HCT116 (cell line): ENCODE data around the gene WNK1. TPM values are rescaled to one million over a fixed set of nuclear protein-coding genes. Genes with fewer than 3 reads are reported as not detected.

Experiments used
- ATAC-seq: fragments of 200-7000 bp; cut with Tn5 transposase; 2 replicates; pipeline ENCODE4 v1.9.1; 2020; ENCODE audit warnings: mild to moderate bottlenecking, moderate library complexity
- BruUV-seq: library from RNA; stranded (reverse); fragments of 400-500 nt; replicated peaks from 2 replicates; lab custom pipeline; 2021; lab: Mats Ljungman, UMichigan
- CTCF ChIA-PET: fragments of 300-600 bp; sonication (Branson Sonifier 250); formaldehyde crosslinking; loops from one replicate; lab custom pipeline; 2021; ENCODE audit warnings: antibody characterized with exemption; lab: Charles Lee
- POLR2A ChIA-PET: fragments of 300-600, 350-600 bp; sonication (Branson Sonifier 250); formaldehyde crosslinking; loops from one replicate; lab custom pipeline; 2021; ENCODE audit warnings: antibody characterized with exemption; lab: Charles Lee
- RAD21 ChIA-PET, 2 experiments: fragments of 300-600 bp; sonication (Branson Sonifier 250); formaldehyde crosslinking; loops; one replicate each; lab custom pipeline; 2023; ENCODE audit warnings: low total read pairs in 2 of 2; ENCODE audit not compliant: uncharacterized antibody in 2 of 2, unreplicated experiment in 2 of 2, low non-redundant PET in 1 of 2; lab: Charles Lee
- DNase-seq: peaks from one replicate; pipeline ENCODE4 v3.0.0-alpha.2; 2010; ENCODE audit warnings: low read depth, low spot score
- H2AFZ ChIP-seq: fragments of 200-600 bp; shearing (Covaris generic), sonication (generic); 2 replicates; pipeline ENCODE4 v1.6.1; 2017; ENCODE audit warnings: low read depth, mixed run types, mixed read lengths, antibody characterized with exemption, low read length; ENCODE audit not compliant: poor library complexity, severe bottlenecking
- H3K27ac ChIP-seq: 2 replicates; pipeline ENCODE4 v1.5.1; 2012; ENCODE audit warnings: low read depth, low read length
- H3K27me3 ChIP-seq: fragments of 200-600 bp; sonication (generic); 2 replicates; pipeline ENCODE4 v1.6.1; 2016; ENCODE audit warnings: mixed run types, low read length, mixed read lengths; ENCODE audit not compliant: insufficient read depth
- H3K36me3 ChIP-seq, 2 experiments: fragments of 200-500 bp in 1 of 2; fragments of 200-600 bp in 1 of 2; sonication (Bioruptor generic) in 1 of 2; sonication (generic) in 1 of 2; 2 replicates each; pipeline versions ENCODE4 v1.5.1 to v1.6.1; 2014 to 2016; ENCODE audit warnings: low read length in 2 of 2, inconsistent platforms in 1 of 2, mixed read lengths in 1 of 2, mixed run types in 1 of 2; ENCODE audit not compliant: insufficient read depth in 2 of 2, control insufficient read depth in 1 of 2
- H3K4me1 ChIP-seq, 2 experiments: fragments of 200-600 bp in 1 of 2; sonication (generic) in 1 of 2; 2 replicates each; pipeline versions ENCODE4 v1.5.1 to v1.6.1; 2012 to 2017; ENCODE audit warnings: low read length in 2 of 2, inconsistent platforms in 1 of 2, mild to moderate bottlenecking in 1 of 2, mixed read lengths in 1 of 2, mixed run types in 1 of 2, moderate library complexity in 1 of 2; ENCODE audit not compliant: insufficient read depth in 2 of 2, control insufficient read depth in 1 of 2
- H3K4me2 ChIP-seq: fragments of 200-600 bp; sonication (generic); 2 replicates; pipeline ENCODE4 v1.6.1; 2017; ENCODE audit warnings: mixed run types, low read length, mixed read lengths
- H3K4me3 ChIP-seq, 2 experiments: fragments of 200-600 bp in 1 of 2; sonication (generic) in 1 of 2; replicated peaks in 1 of 2; 2 replicates each; pipeline ENCODE4 v1.5.1; 2011 to 2016; ENCODE audit warnings: low read length in 2 of 2, control low read depth in 1 of 2, low read depth in 1 of 2, mild to moderate bottlenecking in 1 of 2, mixed read lengths in 1 of 2, mixed run types in 1 of 2
- H3K79me2 ChIP-seq: fragments of 200-600 bp; sonication (generic); 2 replicates; pipeline ENCODE4 v1.6.1; 2017; ENCODE audit warnings: mild to moderate bottlenecking, mixed run types, low read length, moderate library complexity, mixed read lengths; ENCODE audit not compliant: insufficient read depth
- H3K9ac ChIP-seq: fragments of 200-600 bp; sonication (generic); 2 replicates; pipeline ENCODE4 v1.6.1; 2016; ENCODE audit warnings: low read length, mixed read lengths
- H3K9me2 ChIP-seq: fragments of 200-600 bp; sonication (generic), shearing (Covaris generic); 2 replicates; pipeline ENCODE4 v1.6.1; 2017; ENCODE audit warnings: mixed run types, mild to moderate bottlenecking, moderate library complexity; ENCODE audit not compliant: insufficient read depth
- H3K9me3 ChIP-seq, 2 experiments: fragments of 200-500 bp in 1 of 2; fragments of 200-600 bp in 1 of 2; sonication (Bioruptor generic) in 1 of 2; sonication (generic) in 1 of 2; 2 replicates each; pipeline ENCODE4 v1.6.1; 2014 to 2017; ENCODE audit warnings: low read length in 2 of 2, mixed read lengths in 2 of 2, inconsistent platforms in 1 of 2, low read depth in 1 of 2, mild to moderate bottlenecking in 1 of 2, mixed run types in 1 of 2, moderate library complexity in 1 of 2; ENCODE audit not compliant: control insufficient read depth in 1 of 2, insufficient read depth in 1 of 2
- H4K20me1 ChIP-seq: fragments of 200-600 bp; sonication (generic), shearing (Covaris generic); 2 replicates; pipeline ENCODE4 v1.6.1; 2017; ENCODE audit warnings: mixed run types, mild to moderate bottlenecking, moderate library complexity; ENCODE audit not compliant: insufficient read depth
- ATF3 ChIP-seq: IDR thresholded peaks from 2 replicates; pipeline ENCODE4 v1.6.1; 2012
- CBX3 ChIP-seq: IDR thresholded peaks from 2 replicates; pipeline ENCODE4 v1.6.1; 2012; ENCODE audit warnings: low read depth
- CEBPB ChIP-seq: IDR thresholded peaks from 2 replicates; pipeline ENCODE4 v1.6.1; 2012; ENCODE audit warnings: low read depth
- CTCF ChIP-seq, 3 experiments: fragments of 200-600 bp in 1 of 3; sonication (generic) in 1 of 3; IDR thresholded peaks in 2 of 3; conservative IDR thresholded peaks in 1 of 3; 2 replicates each; pipeline ENCODE4 v1.5.1; 2012 to 2017; ENCODE audit warnings: low read depth in 2 of 3, low read length in 2 of 3, antibody characterized with exemption in 1 of 3, borderline replicate concordance in 1 of 3, control low read depth in 1 of 3, mild to moderate bottlenecking in 1 of 3, mixed read lengths in 1 of 3, mixed run types in 1 of 3, moderate library complexity in 1 of 3; ENCODE audit not compliant: insufficient read depth in 1 of 3
- EGR1 ChIP-seq: IDR thresholded peaks from 2 replicates; pipeline ENCODE4 v1.6.1; 2012; ENCODE audit warnings: low read depth
- ELF1 ChIP-seq: IDR thresholded peaks from 2 replicates; pipeline ENCODE4 v1.6.1; 2012; ENCODE audit warnings: low read depth, borderline replicate concordance
- EZH2 ChIP-seq: fragments of 200-600 bp; sonication (generic); IDR thresholded peaks from 2 replicates; pipeline ENCODE4 v1.6.1; 2017; ENCODE audit warnings: antibody characterized with exemption, mixed run types
- FOSL1 ChIP-seq: IDR thresholded peaks from 2 replicates; pipeline ENCODE4 v1.6.1; 2012; ENCODE audit warnings: low read depth
- JUND ChIP-seq: IDR thresholded peaks from 2 replicates; pipeline ENCODE4 v1.6.1; 2012
- MAX ChIP-seq: IDR thresholded peaks from 2 replicates; pipeline ENCODE4 v1.6.1; 2012
- POLR2A ChIP-seq: IDR thresholded peaks from 2 replicates; pipeline ENCODE4 v1.7.0; 2011; ENCODE audit warnings: borderline replicate concordance; ENCODE audit not compliant: insufficient read depth, insufficient read length; ENCODE audit errors: extremely low read depth
- POLR2AphosphoS5 ChIP-seq: IDR thresholded peaks from 2 replicates; pipeline ENCODE4 v1.6.1; 2011; ENCODE audit warnings: mild to moderate bottlenecking, low read depth, low read length, moderate library complexity
- RAD21 ChIP-seq: IDR thresholded peaks from 2 replicates; pipeline ENCODE4 v1.6.1; 2012; ENCODE audit warnings: low read depth, mild to moderate bottlenecking
- SIN3A ChIP-seq: IDR thresholded peaks from 2 replicates; pipeline ENCODE4 v1.6.1; 2012; ENCODE audit warnings: low read depth
- SP1 ChIP-seq: IDR thresholded peaks from 2 replicates; pipeline ENCODE4 v1.6.1; 2012; ENCODE audit warnings: low read depth
- SRF ChIP-seq: IDR thresholded peaks from 2 replicates; pipeline ENCODE4 v1.6.1; 2012; ENCODE audit warnings: low read depth
- YY1 ChIP-seq: IDR thresholded peaks from 2 replicates; pipeline ENCODE4 v1.6.1; 2011; ENCODE audit warnings: low read length, low read depth, moderate library complexity, mild to moderate bottlenecking; ENCODE audit not compliant: insufficient replicate concordance; ENCODE audit errors: extremely low read depth
- ZFX ChIP-seq: fragments of 450-650 bp; IDR thresholded peaks from 2 replicates; pipeline ENCODE4 v1.6.1; 2017
- ZNF274 ChIP-seq: fragments of 200-500 bp; sonication (Bioruptor generic); IDR thresholded peaks from 2 replicates; pipeline ENCODE4 v1.6.1; 2014; ENCODE audit warnings: mild to moderate bottlenecking, low read depth, low read length, inconsistent platforms
- intact Hi-C: fragments of 100-400 bp; cut with micrococcal nuclease; formaldehyde crosslinking; loops from 2 replicates; pipeline ENCODE4 v1.10.0; 2022
- total RNA-seq: library from RNA; stranded (reverse); gene quantifications from one replicate; pipeline ENCODE4 v1.2.1, GENCODE V29; 2021; ENCODE audit not compliant: unreplicated experiment
- TF ChIP-seq, protein P1 (sequence below): IDR thresholded peaks from 2 replicates; pipeline ENCODE4 v1.6.1; 2011; ENCODE audit warnings: mild to moderate bottlenecking, low read length, moderate library complexity; ENCODE audit not compliant: insufficient replicate concordance; ENCODE audit errors: extremely low read depth

The WNK1 gene
- total RNA-seq, 1 experiment from 2014 or later = 81.0 TPM

- ChIA-PET CTCF (interaction anchor here (0.5 to 1.7 kb wide), 20 partner anchors 9 to 1050 kb away, joined by 3 to 13 read pairs (median 4); partner anchors contain the start of genes ERC1 and WNK1), RAD21 (interaction anchor here (0.7 to 1.6 kb wide), 5 partner anchors 143 to 634 kb away, joined by 3 to 8 read pairs (median 6); no protein-coding TSS in a partner anchor), POLR2A (interaction anchor here (0.6 to 1.6 kb wide), 11 partner anchors 9 to 656 kb away, joined by 3 to 6 read pairs (median 3); no protein-coding TSS in a partner anchor)
- intact Hi-C loops = loop anchor here (1.0 to 5.0 kb wide), 4 partner anchors 133 to 633 kb away; partner anchors contain the start of gene WNK1
- H3K9ac ChIP-seq = peak within 1 kb of the TSS; percentile 91
- H3K4me2 ChIP-seq = peak within 1 kb of the TSS; percentile 80
- no peaks in the 10 kb centered on the region for H4K20me1 ChIP-seq
- DNase-seq (peak; percentile 97), ATAC-seq (peak; percentile 93)
- peaks cover 42% of the 10 kb centered on the region for H3K79me2 ChIP-seq
- H3K27me3 ChIP-seq = no peaks in the 10 kb centered on the region
- TSS peak; percentile 56 for BruUV-seq
- no peak within 1 kb of the TSS for H2AFZ ChIP-seq
- H3K4me3 ChIP-seq = peak within 1 kb of the TSS; percentile 57 to 94
- no peaks in the 10 kb centered on the region for H3K9me3 ChIP-seq
- peaks cover 5 to 14% of the 10 kb centered on the region in 2 experiments for H3K4me1 ChIP-seq
- no peaks in the 10 kb centered on the region for H3K9me2 ChIP-seq
- peaks cover 0 to 3% of the 10 kb centered on the region in 2 experiments; a peak in 2 of 4 replicates for H3K36me3 ChIP-seq
- H3K27ac ChIP-seq = peak within 1 kb of the TSS; percentile 86
- TF ChIP-seq EZH2 = no peak
- peak; percentile 94 for TF ChIP-seq SIN3A
- peak; percentile 93 for TF ChIP-seq CBX3
- TF ChIP-seq, protein P1, sequence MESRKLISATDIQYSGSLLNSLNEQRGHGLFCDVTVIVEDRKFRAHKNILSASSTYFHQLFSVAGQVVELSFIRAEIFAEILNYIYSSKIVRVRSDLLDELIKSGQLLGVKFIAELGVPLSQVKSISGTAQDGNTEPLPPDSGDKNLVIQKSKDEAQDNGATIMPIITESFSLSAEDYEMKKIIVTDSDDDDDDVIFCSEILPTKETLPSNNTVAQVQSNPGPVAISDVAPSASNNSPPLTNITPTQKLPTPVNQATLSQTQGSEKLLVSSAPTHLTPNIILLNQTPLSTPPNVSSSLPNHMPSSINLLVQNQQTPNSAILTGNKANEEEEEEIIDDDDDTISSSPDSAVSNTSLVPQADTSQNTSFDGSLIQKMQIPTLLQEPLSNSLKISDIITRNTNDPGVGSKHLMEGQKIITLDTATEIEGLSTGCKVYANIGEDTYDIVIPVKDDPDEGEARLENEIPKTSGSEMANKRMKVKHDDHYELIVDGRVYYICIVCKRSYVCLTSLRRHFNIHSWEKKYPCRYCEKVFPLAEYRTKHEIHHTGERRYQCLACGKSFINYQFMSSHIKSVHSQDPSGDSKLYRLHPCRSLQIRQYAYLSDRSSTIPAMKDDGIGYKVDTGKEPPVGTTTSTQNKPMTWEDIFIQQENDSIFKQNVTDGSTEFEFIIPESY = no peak
- peak; percentile 11 for TF ChIP-seq YY1
- TF ChIP-seq POLR2AphosphoS5 = peak; percentile 88
- peak; percentile 86 for TF ChIP-seq EGR1
- TF ChIP-seq CTCF (IDR thresholded peaks at IDR 0.05 in 2 of 3, conservative IDR thresholded peaks at IDR 0.05 in 1 of 3; ENCODE audit: borderline replicate concordance in 1 of 3, insufficient read depth in 1 of 3, low read depth in 2 of 3, low read length in 2 of 3) = peak; percentile 92 to 98 (median 95)
- TF ChIP-seq ELF1 = peak; percentile 57
- no peak for TF ChIP-seq ZNF274
- TF ChIP-seq ZFX = peak; percentile 47; the same call in 1 of the 2 replicates
- TF ChIP-seq CEBPB = no peak
- TF ChIP-seq FOSL1 = no peak
- peak; percentile 90 for TF ChIP-seq RAD21
- TF ChIP-seq SP1 = peak; percentile 74
- TF ChIP-seq ATF3 = no peak
- TF ChIP-seq JUND = no peak
- TF ChIP-seq POLR2A = peak; percentile 91
- TF ChIP-seq MAX = peak; percentile 85
- peak; percentile 69 for TF ChIP-seq SRF
Measured at GRCh38 chr12:949453-950191, 197.2 kb downstream of the WNK1 start, which contains the start of gene RAD52. TSS of gene RAD52 (minus strand) at chr12:949694. CDS start at chr12:933058, 16,636 bp downstream.
